NCI-H2029 (cell line): Measurements from ENCODE around the gene RIGI.
A peak's percentile ranks its signal among the peaks of the same experiment; 100 is the strongest.
"Not testable (repeated sequence)": the region's sequence is repeated elsewhere in the genome, so short reads cannot be mapped to it uniquely, and the experiment has no call there.

ENCODE experiments used
- DNase-seq: peaks from one replicate; lab custom pipeline; 2025; lab: John Stamatoyannopoulos, UW

Gene RIGI

GRCh38 chr9:32526707-32527048 is 682 bp upstream of the RIGI start:
- DNase-seq = no peak

- no peak for DNase-seq
These were observed 326 bp downstream of the RIGI start for GRCh38 chr9:32525709-32526030.

GRCh38 chr9:32524892-32525708 is 896 bp downstream of the RIGI start:
- peak; percentile 46 for DNase-seq

GRCh38 chr9:32524558-32524891 is 1.5 kb downstream of the RIGI start:
- DNase-seq = not testable (repeated sequence)

GRCh38 chr9:32523910-32524309 is 2.1 kb downstream of the RIGI start:
- no peak for DNase-seq

- no peak for DNase-seq
These were observed 7.7 kb downstream of the RIGI start for GRCh38 chr9:32518276-32518675.

- no peak for DNase-seq
These were observed 9.8 kb downstream of the RIGI start for GRCh38 chr9:32516241-32516640.

GRCh38 chr9:32508728-32509127 is 17.3 kb downstream of the RIGI start:
- DNase-seq = peak; percentile 21

GRCh38 chr9:32503008-32503407 is 23.0 kb downstream of the RIGI start:
- DNase-seq = no peak

- DNase-seq = no peak
These were observed 23.5 kb downstream of the RIGI start for GRCh38 chr9:32502464-32502863.

GRCh38 chr9:32501868-32502267 is 24.1 kb downstream of the RIGI start:
- no peak for DNase-seq

GRCh38 chr9:32500768-32501167 is 25.2 kb downstream of the RIGI start:
- DNase-seq = no peak

- no peak for DNase-seq
These were observed 28.1 kb downstream of the RIGI start for GRCh38 chr9:32497921-32498320.

- no peak for DNase-seq
These were observed 35.4 kb downstream of the RIGI start for GRCh38 chr9:32490601-32491000.

GRCh38 chr9:32487981-32488380 is 38.0 kb downstream of the RIGI start:
- no peak for DNase-seq

- no peak for DNase-seq
These were observed 39.0 kb downstream of the RIGI start for GRCh38 chr9:32486839-32487562.

- no peak for DNase-seq
These were observed 42.7 kb downstream of the RIGI start for GRCh38 chr9:32483343-32483742.
